Stomach (tissue), 9 donors: ENCODE data around the gene NAB2. TPM values are rescaled to one million over a fixed set of nuclear protein-coding genes. Genes with fewer than 3 reads are reported as not detected.

Source experiments
- DNase-seq, 2 donors: peaks; one replicate each; pipeline versions ENCODE4 v3.0.0 to v3.0.0-alpha.2; 2013 to 2019
- H3K27ac ChIP-seq, 5 donors: fragments of 200-600 bp in 4 of 5; sonication (generic) in 4 of 5; one replicate each; pipeline ENCODE4 v1.5.1; 2013 to 2019; ENCODE audit warnings: mild to moderate bottlenecking in 1 of 5, moderate library complexity in 1 of 5
- H3K27me3 ChIP-seq, 3 donors: fragments of 200-600 bp; sonication (generic); one replicate each; pipeline ENCODE4 v1.5.1; 2017 to 2019; ENCODE audit warnings: mixed run types in 1 of 3
- H3K36me3 ChIP-seq, 4 donors: fragments of 200-600 bp; sonication (generic); 1 replicate in 3 of 4; 2 replicates in 1 of 4; pipeline ENCODE4 v1.5.1; 2016 to 2019
- H3K4me1 ChIP-seq, 4 donors: fragments of 200-600 bp; sonication (generic); one replicate each; pipeline ENCODE4 v1.5.1; 2016 to 2019
- H3K4me3 ChIP-seq, 4 donors: fragments of 200-600 bp; sonication (generic) in 3 of 4; one replicate each; pipeline ENCODE4 v1.5.1; 2016 to 2019; ENCODE audit warnings: mild to moderate bottlenecking in 1 of 4
- H3K9me3 ChIP-seq, 4 donors: fragments of 200-600 bp; sonication (generic); one replicate each; pipeline ENCODE4 v1.5.1; 2016 to 2019
- EP300 ChIP-seq: sonication (generic); formaldehyde crosslinking; IDR thresholded peaks from one replicate; pipeline ENCODE4 v1.6.1; 2017; ENCODE audit warnings: antibody characterized with exemption
- POLR2A ChIP-seq, 4 donors: fragments of 450-650 bp; IDR thresholded peaks; one replicate each; pipeline ENCODE4 v1.6.1; 2016; ENCODE audit warnings: antibody characterized with exemption in 4 of 4, control low read depth in 2 of 4, mild to moderate bottlenecking in 1 of 4, moderate library complexity in 1 of 4
- POLR2AphosphoS5 ChIP-seq, 3 donors: sonication (generic); formaldehyde crosslinking; IDR thresholded peaks; one replicate each; pipeline ENCODE4 v1.6.1; 2016; ENCODE audit warnings: antibody characterized with exemption in 3 of 3
- WGBS, 5 donors: extraction: QIAGEN DNeasy Blood & Tissue Kit in 3 of 5; methylation state at CpG; one replicate each; pipeline versions ENCODE4 v1.1.5 to v1.1.7; 2013 to 2018; 5-methylcytosine and 5-hydroxymethylcytosine counted together
- intact Hi-C: fragments of 100-400 bp; cut with DNase I; formaldehyde crosslinking; loops from one replicate; pipeline ENCODE4 v1.15.1; 2023; ENCODE audit warnings: low total_unique reads
- polyA plus RNA-seq, 3 donors: library from polyadenylated mRNA; stranded (reverse); fragments of 200-250 nt; gene quantifications; one replicate each; pipeline ENCODE4 v1.2.3, GENCODE V29; 2013
- total RNA-seq, 5 donors: library from RNA; depleted of rRNA; stranded (reverse); fragments of >200 nt; gene quantifications; one replicate each; pipeline versions ENCODE4 v1.1.0 to v1.2.3, GENCODE V29; 2014 to 2016
- TF ChIP-seq, protein P1 (sequence below), 7 experiments: fragments of 450-650 bp in 4 of 7; fragments of 200-600 bp in 3 of 7; sonication (generic) in 3 of 7; IDR thresholded peaks; one replicate each; pipeline ENCODE4 v1.5.1; 2016 to 2019; ENCODE audit warnings: antibody characterized with exemption in 7 of 7, control low read depth in 2 of 7, mild to moderate bottlenecking in 1 of 7
- donor health status: healthy with polysubstance abuse.
- donor health status: Bipolar disorder and iron deficiency.
- donor health status: healthy.

NAB2 gene
- total and polyA plus RNA-seq, 8 donors, result 1.7 to 16.6 (median 12.1) TPM; not detected in 1

DNA sequence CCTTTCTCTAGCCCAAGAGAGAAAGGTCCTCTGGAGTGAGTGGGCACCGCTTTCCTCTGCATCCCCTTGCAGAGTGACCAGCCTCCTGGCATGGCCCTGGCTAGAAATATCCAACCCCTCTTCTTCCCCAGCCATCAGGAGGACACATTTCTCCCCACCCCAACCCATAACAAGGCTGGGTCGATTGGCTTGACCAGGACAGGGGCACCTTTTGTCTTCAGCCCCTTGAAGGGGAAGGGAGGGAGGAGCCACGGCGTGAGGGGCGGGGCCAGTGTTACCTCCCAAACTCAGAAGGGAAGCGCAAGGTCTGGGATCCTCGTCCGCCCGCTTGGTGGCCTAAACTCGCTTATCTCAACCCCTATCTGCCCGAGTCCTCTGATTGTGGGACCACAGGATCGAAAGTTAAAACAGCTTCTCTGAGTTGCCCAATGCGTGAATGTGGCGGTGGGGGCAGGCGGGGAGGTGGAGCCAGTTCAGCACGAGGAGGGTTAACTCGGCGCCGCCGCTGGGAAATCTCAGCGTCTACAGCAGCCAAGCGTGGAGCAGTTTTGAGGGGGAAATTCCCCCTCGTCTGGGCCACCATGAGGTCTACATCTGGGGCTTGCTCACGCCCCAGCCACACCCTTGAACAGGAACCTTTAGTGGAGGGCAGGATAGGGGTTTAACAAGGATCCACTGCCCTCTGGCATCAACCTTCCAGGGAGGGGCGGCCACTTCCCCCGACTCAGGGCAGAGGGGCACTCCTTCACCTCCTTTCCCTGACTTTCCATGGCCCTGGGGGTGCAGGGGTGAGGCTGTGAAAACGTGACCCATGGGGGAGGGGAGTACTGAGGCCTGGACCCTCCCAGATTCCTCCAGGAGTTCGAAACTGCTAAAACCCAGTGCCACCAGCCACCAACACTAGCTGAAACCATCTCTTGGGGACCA is 21.5 kb downstream of the NAB2 start:
- 2 to 3% (median 3%) methylated on average over 26 to 28 of the region's 28 CpGs for WGBS, 5 donors
- TF ChIP-seq, protein P1, sequence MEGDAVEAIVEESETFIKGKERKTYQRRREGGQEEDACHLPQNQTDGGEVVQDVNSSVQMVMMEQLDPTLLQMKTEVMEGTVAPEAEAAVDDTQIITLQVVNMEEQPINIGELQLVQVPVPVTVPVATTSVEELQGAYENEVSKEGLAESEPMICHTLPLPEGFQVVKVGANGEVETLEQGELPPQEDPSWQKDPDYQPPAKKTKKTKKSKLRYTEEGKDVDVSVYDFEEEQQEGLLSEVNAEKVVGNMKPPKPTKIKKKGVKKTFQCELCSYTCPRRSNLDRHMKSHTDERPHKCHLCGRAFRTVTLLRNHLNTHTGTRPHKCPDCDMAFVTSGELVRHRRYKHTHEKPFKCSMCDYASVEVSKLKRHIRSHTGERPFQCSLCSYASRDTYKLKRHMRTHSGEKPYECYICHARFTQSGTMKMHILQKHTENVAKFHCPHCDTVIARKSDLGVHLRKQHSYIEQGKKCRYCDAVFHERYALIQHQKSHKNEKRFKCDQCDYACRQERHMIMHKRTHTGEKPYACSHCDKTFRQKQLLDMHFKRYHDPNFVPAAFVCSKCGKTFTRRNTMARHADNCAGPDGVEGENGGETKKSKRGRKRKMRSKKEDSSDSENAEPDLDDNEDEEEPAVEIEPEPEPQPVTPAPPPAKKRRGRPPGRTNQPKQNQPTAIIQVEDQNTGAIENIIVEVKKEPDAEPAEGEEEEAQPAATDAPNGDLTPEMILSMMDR (IDR thresholded peaks at IDR 0.05), result no peak
- no peak for TF ChIP-seq EP300
- TF ChIP-seq POLR2AphosphoS5 (IDR thresholded peaks at IDR 0.05), result peak in 1 of 3 donors; percentile 24
- TF ChIP-seq POLR2A (IDR thresholded peaks at IDR 0.05), result no peak
- Histone ChIP-seq H3K4me1 (peaks cover 26 to 57% (median 48%) of the 10 kb centered on the region in 4 donors), H3K4me3 (peak overlapping the region; percentile 68 to 85 (median 82)), H3K27ac (peak overlapping the region; percentile 97 to 100 (median 97)), H3K27me3 (no peaks in the 10 kb centered on the region), H3K9me3 (no peaks in the 10 kb centered on the region), H3K36me3 (peaks cover 18 to 33% (median 28%) of the 10 kb centered on the region in 4 donors)
- peak; percentile 68 to 85 for DNase-seq
- intact Hi-C loops, result loop anchor here (5.0 kb wide), 1 partner anchor 43 kb away; no protein-coding TSS in a partner anchor

DNA sequence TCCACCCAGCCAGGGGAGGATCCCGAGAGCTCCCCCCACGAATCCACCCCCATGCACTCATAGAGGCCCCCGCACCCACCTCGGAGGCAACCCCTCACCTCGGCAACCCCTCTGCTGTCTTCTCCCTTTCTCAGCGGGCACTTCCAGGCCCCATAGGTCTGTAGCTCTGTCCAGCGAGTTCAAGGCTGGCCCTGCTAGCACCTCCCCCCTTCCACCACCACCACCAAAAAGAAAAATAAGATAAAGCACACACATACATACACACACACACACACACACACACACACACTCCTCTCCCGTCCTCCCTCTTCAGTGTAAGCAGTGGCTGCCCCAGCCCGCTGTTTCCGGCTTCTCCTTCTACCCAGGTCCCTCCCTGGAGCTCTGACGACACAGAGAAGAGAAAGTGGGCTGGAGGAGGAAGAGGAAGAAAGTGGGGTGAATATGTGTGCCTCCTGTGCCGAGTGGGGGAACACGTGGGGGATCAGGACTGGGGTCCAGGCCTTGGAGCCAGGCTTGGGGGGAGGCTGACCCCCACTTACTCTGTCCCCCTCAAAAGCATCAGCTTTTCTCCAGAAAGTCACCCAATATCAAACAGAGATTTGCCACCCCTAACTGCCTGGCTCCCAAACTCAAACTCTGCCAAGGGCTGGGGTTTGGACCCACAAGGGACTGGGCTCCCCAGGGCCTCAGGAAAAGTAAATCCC is 22.3 kb downstream of the NAB2 start, which contains the start of gene STAT6:
STAT6 (minus strand) TSS at position 332 of the 704 bp plus-strand sequence. CDS start 3,084 bp downstream, outside the sequence.
- peak within 1 kb of the TSS; percentile 68 to 85 (median 82) for H3K4me3 ChIP-seq
- TF ChIP-seq, protein P1 (IDR thresholded peaks at IDR 0.05), result no peak
- TF ChIP-seq EP300 (no peak), POLR2AphosphoS5 (IDR thresholded peaks at IDR 0.05) (peak; percentile 16 to 85 (median 71)), POLR2A (IDR thresholded peaks at IDR 0.05) (peak in 1 of 4 donors; percentile 77)
- no peaks in the 10 kb centered on the region for H3K27me3 ChIP-seq
- H3K36me3 ChIP-seq, result peaks cover 10 to 25% (median 19%) of the 10 kb centered on the region in 4 donors
- H3K4me1 ChIP-seq, result peaks cover 26 to 52% (median 47%) of the 10 kb centered on the region in 4 donors
- intact Hi-C loops, result loop anchor here (5.0 kb wide), 1 partner anchor 44 kb away; no protein-coding TSS in a partner anchor
- DNase-seq, result peak; percentile 87 to 95
- 0% methylated on average over 12 to 13 of the region's 13 CpGs for WGBS, 5 donors
- peak within 1 kb of the TSS; percentile 97 to 100 (median 97) for H3K27ac ChIP-seq
- H3K9me3 ChIP-seq, result no peaks in the 10 kb centered on the region

DNA sequence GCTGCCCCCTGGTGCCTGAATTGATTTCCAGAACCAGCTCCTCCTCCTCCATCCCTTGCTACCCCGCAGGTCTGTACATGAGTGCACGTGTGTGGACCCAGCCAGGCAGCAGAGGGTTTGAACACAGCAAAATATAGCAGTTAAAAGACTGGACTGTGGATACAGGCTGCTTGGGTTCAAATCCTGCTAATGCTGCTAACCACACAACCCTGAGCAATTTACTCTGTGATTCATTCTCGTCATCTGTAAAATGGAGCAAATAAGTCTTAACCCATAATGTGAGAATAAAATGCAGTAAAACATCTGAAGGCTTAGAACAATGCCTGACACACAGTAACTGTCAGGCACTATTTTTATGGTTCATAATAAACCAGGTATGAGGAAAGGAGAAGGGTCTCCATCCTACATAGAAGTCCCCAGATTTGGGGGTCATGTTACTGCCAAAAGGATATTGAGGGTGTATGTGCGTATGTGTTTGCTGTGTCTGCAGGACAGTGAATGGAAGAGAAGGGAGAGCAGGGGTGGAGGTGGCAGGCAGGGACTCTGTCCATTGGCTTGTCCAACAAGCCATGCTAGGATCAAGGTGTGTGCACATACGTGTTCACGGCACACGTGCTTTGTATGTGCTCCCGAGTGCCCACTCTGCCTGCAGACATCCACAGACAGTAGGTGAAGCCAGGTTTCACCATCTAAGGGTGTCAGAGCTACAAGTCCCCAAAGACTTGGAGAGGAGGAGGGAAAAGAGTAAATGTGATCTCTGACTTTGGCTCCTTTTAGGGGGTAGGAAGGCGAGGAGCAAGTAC is 23.8 kb downstream of the NAB2 start:
- intact Hi-C loops, result loop anchor here (5.0 kb wide), 1 partner anchor 45 kb away; no protein-coding TSS in a partner anchor
- DNase-seq, result peak in 1 of 2 donors; percentile 86
- Histone ChIP-seq H3K36me3 (peaks cover 0 to 10% (median 4%) of the 10 kb centered on the region in 4 donors), H3K4me3 (peak overlapping the region; percentile 68 to 85 (median 82)), H3K27me3 (no peaks in the 10 kb centered on the region), H3K9me3 (no peaks in the 10 kb centered on the region), H3K27ac (peak overlapping the region; percentile 97 to 100 (median 97)), H3K4me1 (peaks cover 24 to 42% (median 36%) of the 10 kb centered on the region in 4 donors)
- TF ChIP-seq POLR2AphosphoS5 (IDR thresholded peaks at IDR 0.05), result no peak
- TF ChIP-seq POLR2A (IDR thresholded peaks at IDR 0.05), result no peak
- TF ChIP-seq, protein P1 (IDR thresholded peaks at IDR 0.05), result peak in 3 of 7 experiments; percentile 50 to 80 (median 61)
- TF ChIP-seq EP300, result no peak
- 56 to 67% (median 63%) methylated on average over 9 of the region's 9 CpGs for WGBS, 5 donors
